ENCODE data around the gene KMT5B.
A peak's percentile ranks its signal among the peaks of the same experiment; 100 is the strongest.

The KMT5B gene

DNA sequence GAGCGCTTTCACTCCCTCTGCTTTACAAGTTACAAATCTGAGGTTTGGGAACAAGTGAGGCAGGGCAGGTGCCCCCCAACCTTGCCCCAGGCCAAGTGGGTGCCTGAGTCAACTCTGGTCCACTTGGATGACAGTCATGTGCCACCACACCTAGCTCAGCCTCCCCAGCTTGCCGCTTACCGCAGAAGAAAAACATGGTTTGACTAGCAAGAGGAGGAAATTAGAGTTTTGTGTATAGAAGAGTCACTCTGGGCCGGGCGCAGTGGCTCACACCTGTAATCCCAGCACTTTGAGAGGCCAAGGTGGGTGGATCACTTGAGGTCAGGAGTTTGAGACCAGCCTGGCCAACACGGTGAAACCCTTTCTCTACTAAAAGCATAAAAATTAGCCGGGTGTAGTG, 64.2 kb downstream of the KMT5B start:
- Histone ChIP-seq H3K27ac (ENCODE audit: low read depth in 2 of 2, low read length in 2 of 2) (peak overlapping the region in 1 of 2 donors; percentile 48), H3K27me3 (ENCODE audit: control insufficient read depth in 2 of 2, insufficient read depth in 2 of 2, low read length in 2 of 2) (no peaks in the 10 kb centered on the region), H3K36me3 (ENCODE audit: control insufficient read depth in 2 of 2, insufficient read depth in 2 of 2, low read length in 2 of 2) (no peaks in the 10 kb centered on the region), H3K4me1 (ENCODE audit: control insufficient read depth in 2 of 2, insufficient read depth in 2 of 2, low read length in 2 of 2) (peaks cover 31 to 42% of the 10 kb centered on the region in 2 donors), H3K4me3 (ENCODE audit: low read length in 2 of 2) (no peak overlapping the region), H3K9ac (ENCODE audit: low read depth in 1 of 2, low read length in 2 of 2) (peak overlapping the region in 1 of 2 donors; percentile 32), H3K9me3 (ENCODE audit: control insufficient read depth in 2 of 2, low read length in 2 of 2) (no peaks in the 10 kb centered on the region)

DNA sequence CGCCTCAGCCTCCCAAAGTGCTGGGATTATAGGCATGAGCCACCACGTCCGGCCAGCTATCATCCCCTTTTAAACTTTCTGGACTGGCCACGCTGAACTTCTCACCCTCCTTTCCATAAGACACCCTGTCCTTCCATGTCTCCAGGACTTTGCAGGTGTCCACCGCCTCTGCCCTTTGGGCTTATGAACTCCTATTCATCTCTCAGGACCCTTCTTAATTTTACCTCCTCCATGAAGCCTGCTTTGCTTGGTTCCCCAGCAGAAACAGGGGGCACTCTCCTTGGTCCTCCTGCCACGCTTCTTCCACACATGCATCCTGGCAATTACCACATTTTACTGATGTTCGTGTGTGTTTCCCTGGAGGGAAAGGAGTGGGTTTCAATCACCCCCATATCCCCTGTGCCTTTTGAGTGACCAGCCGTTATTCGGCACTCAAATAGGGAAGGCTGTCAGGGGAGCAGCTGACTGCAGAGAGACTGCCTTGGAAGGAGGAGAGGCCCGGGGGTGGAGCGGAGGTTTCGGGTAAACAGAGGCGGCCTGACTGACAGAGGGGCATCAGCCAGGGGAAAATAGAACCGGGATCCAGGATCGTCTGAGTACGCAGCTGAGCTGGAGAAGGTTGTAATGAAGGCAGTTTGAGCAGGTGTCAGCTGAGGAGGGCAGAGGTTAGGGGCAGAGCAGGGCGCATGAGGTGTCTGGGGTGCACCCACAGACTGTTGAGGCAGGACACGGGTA, 64.9 kb downstream of the KMT5B start:
- H3K36me3 ChIP-seq (ENCODE audit: control insufficient read depth in 2 of 2, insufficient read depth in 2 of 2, low read length in 2 of 2) = no peaks in the 10 kb centered on the region
- no peaks in the 10 kb centered on the region for H3K9me3 ChIP-seq (ENCODE audit: control insufficient read depth in 2 of 2, low read length in 2 of 2)
- H3K27me3 ChIP-seq (ENCODE audit: control insufficient read depth in 2 of 2, insufficient read depth in 2 of 2, low read length in 2 of 2) = no peaks in the 10 kb centered on the region
- peak overlapping the region in 1 of 2 donors; percentile 48 for H3K27ac ChIP-seq (ENCODE audit: low read depth in 2 of 2, low read length in 2 of 2)
- H3K9ac ChIP-seq (ENCODE audit: low read depth in 1 of 2, low read length in 2 of 2) = peak overlapping the region in 1 of 2 donors; percentile 32
- H3K4me1 ChIP-seq (ENCODE audit: control insufficient read depth in 2 of 2, insufficient read depth in 2 of 2, low read length in 2 of 2) = peaks cover 31 to 39% of the 10 kb centered on the region in 2 donors
- no peak overlapping the region for H3K4me3 ChIP-seq (ENCODE audit: low read length in 2 of 2)

DNA sequence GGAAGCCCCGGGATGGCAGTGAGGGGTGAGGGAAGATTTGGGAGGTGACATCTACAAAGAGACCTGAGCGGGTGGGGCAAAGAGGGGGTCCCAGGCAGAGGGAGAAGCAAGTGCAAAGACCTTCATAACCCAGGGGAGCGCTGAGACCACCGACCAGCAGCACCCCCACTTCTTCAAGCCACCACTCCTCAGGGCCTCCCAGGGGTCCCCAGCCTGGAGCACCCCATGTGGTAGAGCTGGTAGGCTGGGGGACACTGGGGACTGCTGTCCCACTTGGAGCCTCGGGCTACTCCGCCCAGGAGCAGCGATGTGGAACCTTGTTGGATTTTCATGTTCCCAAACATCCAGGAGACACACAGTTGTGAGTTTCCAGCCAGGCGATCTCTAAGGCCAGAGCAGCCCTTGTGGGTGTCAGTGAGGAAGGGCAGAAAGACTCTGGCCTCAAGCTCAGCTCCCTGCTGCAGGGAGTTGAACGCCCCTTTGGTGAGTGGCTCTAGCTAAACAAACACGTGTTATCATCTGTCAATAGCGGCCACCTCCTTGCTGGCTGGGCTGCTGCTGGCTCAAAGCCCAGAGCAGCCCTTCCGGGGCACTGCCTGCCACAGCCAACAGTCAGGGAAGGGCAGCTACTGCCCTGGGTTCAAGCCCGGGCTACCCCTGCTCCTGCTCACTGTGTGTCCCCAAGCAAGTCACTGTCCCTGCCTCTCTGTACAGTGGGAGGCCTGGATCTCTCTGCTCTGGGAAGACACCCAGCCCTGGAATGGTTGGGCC, 66.2 kb downstream of the KMT5B start:
- H3K9me3 ChIP-seq (ENCODE audit: control insufficient read depth in 2 of 2, low read length in 2 of 2) = no peaks in the 10 kb centered on the region
- peak overlapping the region; percentile 73 to 80 for H3K9ac ChIP-seq (ENCODE audit: low read depth in 1 of 2, low read length in 2 of 2)
- peak overlapping the region; percentile 96 to 98 for H3K27ac ChIP-seq (ENCODE audit: low read depth in 2 of 2, low read length in 2 of 2)
- peak overlapping the region in 1 of 2 donors; percentile 46 for H3K4me3 ChIP-seq (ENCODE audit: low read length in 2 of 2)
- H3K4me1 ChIP-seq (ENCODE audit: control insufficient read depth in 2 of 2, insufficient read depth in 2 of 2, low read length in 2 of 2) = peaks cover 31 to 39% of the 10 kb centered on the region in 2 donors
- H3K27me3 ChIP-seq (ENCODE audit: control insufficient read depth in 2 of 2, insufficient read depth in 2 of 2, low read length in 2 of 2) = no peaks in the 10 kb centered on the region
- no peaks in the 10 kb centered on the region for H3K36me3 ChIP-seq (ENCODE audit: control insufficient read depth in 2 of 2, insufficient read depth in 2 of 2, low read length in 2 of 2)

DNA sequence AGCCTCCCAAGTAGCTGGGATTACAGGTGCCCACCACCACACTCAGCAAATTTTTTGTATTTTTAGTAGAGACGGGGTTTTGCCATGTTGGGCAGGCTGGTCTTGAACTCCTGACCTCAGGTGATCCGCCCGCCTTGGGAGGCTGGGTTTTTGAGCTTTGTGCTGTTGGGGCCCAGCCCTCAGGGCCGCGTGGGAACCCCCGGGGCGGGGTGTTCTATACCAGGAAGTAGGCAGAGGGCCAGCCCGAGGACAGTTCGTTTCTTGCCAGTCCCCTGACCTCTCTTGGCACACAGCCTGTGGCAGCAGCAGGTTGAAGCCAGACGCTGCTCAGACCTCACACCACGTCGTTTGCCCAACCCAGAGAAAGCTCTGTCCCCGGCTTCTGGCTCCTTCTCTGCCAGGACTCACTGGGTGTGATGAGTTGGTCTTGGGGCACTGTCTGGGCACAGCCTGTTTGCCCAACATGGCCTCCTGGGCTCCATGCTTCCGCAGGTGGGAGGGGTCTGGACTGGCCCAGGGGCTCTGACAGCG, 67.0 kb downstream of the KMT5B start:
- H3K27me3 ChIP-seq (ENCODE audit: control insufficient read depth in 2 of 2, insufficient read depth in 2 of 2, low read length in 2 of 2) = no peaks in the 10 kb centered on the region
- H3K9me3 ChIP-seq (ENCODE audit: control insufficient read depth in 2 of 2, low read length in 2 of 2) = no peaks in the 10 kb centered on the region
- peak overlapping the region; percentile 73 to 80 for H3K9ac ChIP-seq (ENCODE audit: low read depth in 1 of 2, low read length in 2 of 2)
- H3K27ac ChIP-seq (ENCODE audit: low read depth in 2 of 2, low read length in 2 of 2) = peak overlapping the region; percentile 96 to 98
- peaks cover 31 to 39% of the 10 kb centered on the region in 2 donors for H3K4me1 ChIP-seq (ENCODE audit: control insufficient read depth in 2 of 2, insufficient read depth in 2 of 2, low read length in 2 of 2)
- H3K36me3 ChIP-seq (ENCODE audit: control insufficient read depth in 2 of 2, insufficient read depth in 2 of 2, low read length in 2 of 2) = no peaks in the 10 kb centered on the region
- peak overlapping the region in 1 of 2 donors; percentile 3 for H3K4me3 ChIP-seq (ENCODE audit: low read length in 2 of 2)

DNA sequence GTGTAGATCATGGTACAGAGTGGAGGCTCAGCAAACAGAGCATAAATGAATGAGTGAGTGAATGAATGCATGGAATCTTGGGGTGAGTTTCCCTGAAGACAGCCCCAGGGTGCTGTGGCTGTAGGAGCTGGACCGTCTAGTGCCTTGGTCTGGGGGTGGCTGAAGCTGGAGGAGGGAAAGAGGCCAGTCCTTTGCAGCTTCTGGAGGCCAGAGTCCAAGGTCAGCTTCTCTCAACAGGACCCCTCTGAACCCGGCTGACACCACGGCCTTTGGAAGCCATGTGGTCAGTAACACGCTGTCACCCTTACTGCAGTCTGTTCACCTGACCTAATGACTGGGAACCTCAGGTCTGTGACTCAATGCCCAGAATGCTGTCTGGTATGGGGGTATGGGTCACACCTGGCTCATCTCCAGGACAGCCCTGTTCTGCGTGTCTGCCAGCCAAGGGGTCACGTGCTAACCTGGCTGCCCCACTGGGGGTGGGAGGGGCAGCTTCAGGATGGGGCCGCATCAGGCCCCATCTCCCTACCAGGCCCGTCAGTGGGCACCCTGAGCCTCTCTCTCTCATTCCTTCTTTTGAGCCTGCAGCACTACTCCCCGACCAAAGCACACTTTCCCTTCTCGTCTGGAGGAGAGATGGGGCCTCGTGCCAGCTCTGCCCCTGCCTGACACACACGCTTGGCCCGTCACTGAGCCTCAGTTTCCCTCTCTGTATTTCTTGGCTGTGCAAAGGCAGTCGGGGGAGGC, 67.8 kb downstream of the KMT5B start:
- Histone ChIP-seq H3K27ac (ENCODE audit: low read depth in 2 of 2, low read length in 2 of 2) (peak overlapping the region; percentile 96 to 98), H3K4me3 (ENCODE audit: low read length in 2 of 2) (no peak overlapping the region), H3K9me3 (ENCODE audit: control insufficient read depth in 2 of 2, low read length in 2 of 2) (no peaks in the 10 kb centered on the region), H3K27me3 (ENCODE audit: control insufficient read depth in 2 of 2, insufficient read depth in 2 of 2, low read length in 2 of 2) (no peaks in the 10 kb centered on the region), H3K36me3 (ENCODE audit: control insufficient read depth in 2 of 2, insufficient read depth in 2 of 2, low read length in 2 of 2) (no peaks in the 10 kb centered on the region), H3K9ac (ENCODE audit: low read depth in 1 of 2, low read length in 2 of 2) (no peak overlapping the region), H3K4me1 (ENCODE audit: control insufficient read depth in 2 of 2, insufficient read depth in 2 of 2, low read length in 2 of 2) (peaks cover 31 to 38% of the 10 kb centered on the region in 2 donors)

DNA sequence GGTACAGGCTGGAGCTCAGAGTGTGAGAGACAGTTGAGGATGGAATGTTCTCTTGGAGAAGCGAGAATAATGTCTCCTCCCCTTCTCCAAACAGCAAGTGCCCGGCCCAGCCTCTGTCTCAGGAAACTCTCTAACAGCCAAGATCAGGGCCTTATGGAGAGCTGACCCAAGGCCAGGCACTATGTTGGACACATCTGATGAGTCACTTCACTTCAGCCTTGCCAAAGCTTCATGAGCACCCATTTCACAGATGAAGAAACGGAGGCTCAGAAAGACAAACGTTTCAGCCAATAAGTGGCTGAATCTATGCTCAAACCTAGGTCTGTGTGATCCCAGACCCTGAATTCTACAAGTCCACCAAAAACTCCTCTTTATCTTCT, 69.8 kb downstream of the KMT5B start:
- H3K36me3 ChIP-seq (ENCODE audit: control insufficient read depth in 2 of 2, insufficient read depth in 2 of 2, low read length in 2 of 2) = no peaks in the 10 kb centered on the region
- no peaks in the 10 kb centered on the region for H3K9me3 ChIP-seq (ENCODE audit: control insufficient read depth in 2 of 2, low read length in 2 of 2)
- no peak overlapping the region for H3K9ac ChIP-seq (ENCODE audit: low read depth in 1 of 2, low read length in 2 of 2)
- H3K27me3 ChIP-seq (ENCODE audit: control insufficient read depth in 2 of 2, insufficient read depth in 2 of 2, low read length in 2 of 2) = no peaks in the 10 kb centered on the region
- no peak overlapping the region for H3K27ac ChIP-seq (ENCODE audit: low read depth in 2 of 2, low read length in 2 of 2)
- no peak overlapping the region for H3K4me3 ChIP-seq (ENCODE audit: low read length in 2 of 2)
- peaks cover 20 to 24% of the 10 kb centered on the region in 2 donors for H3K4me1 ChIP-seq (ENCODE audit: control insufficient read depth in 2 of 2, insufficient read depth in 2 of 2, low read length in 2 of 2)

DNA sequence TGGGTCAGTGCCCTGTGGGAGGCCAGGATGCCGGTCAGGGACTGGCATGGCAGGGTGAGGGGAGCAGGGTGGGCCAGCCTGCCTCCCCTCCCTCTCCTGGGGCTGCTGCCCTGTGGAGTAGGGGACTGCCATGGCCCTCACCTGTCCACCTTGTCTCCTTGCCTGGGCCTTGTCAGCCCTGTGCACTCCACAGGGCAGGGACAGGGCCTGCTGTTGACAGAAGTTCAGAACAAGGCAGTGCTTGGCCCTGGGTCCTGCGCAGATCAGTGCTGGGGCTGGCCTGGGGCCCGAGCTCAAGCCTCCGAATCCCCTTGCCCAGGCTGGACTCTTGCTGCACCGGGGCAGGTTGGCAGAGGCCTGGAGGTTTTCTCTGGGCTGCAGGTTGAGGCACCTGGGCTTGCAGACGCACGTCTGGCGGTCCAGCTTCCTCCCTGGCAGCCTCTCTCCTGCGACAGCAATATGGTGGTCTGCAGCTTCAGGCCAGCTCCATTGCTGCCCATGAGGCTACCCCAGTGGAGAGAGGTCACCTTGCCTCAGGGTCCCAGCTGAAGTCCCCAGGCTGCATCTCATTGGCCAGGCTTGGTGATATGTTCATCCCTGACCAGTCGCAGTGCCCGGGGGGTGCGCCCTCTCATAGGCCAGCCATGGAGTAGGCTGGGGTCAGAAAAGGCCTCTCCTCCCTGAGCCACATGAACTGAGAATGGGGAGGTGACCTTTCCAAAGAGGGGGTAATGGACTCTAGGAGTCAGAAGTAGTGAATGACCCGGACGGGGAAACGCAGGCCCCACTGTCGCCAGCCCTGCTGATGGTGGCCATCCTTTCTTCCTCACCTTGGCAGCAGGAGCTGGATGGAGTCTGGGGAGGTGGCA, 70.4 kb downstream of the KMT5B start:
- Histone ChIP-seq H3K9ac (ENCODE audit: low read depth in 1 of 2, low read length in 2 of 2) (no peak overlapping the region), H3K36me3 (ENCODE audit: control insufficient read depth in 2 of 2, insufficient read depth in 2 of 2, low read length in 2 of 2) (no peaks in the 10 kb centered on the region), H3K4me1 (ENCODE audit: control insufficient read depth in 2 of 2, insufficient read depth in 2 of 2, low read length in 2 of 2) (peaks cover 20 to 28% of the 10 kb centered on the region in 2 donors), H3K9me3 (ENCODE audit: control insufficient read depth in 2 of 2, low read length in 2 of 2) (no peaks in the 10 kb centered on the region), H3K4me3 (ENCODE audit: low read length in 2 of 2) (no peak overlapping the region), H3K27me3 (ENCODE audit: control insufficient read depth in 2 of 2, insufficient read depth in 2 of 2, low read length in 2 of 2) (no peaks in the 10 kb centered on the region), H3K27ac (ENCODE audit: low read depth in 2 of 2, low read length in 2 of 2) (peak overlapping the region in 1 of 2 donors; percentile 18)

DNA sequence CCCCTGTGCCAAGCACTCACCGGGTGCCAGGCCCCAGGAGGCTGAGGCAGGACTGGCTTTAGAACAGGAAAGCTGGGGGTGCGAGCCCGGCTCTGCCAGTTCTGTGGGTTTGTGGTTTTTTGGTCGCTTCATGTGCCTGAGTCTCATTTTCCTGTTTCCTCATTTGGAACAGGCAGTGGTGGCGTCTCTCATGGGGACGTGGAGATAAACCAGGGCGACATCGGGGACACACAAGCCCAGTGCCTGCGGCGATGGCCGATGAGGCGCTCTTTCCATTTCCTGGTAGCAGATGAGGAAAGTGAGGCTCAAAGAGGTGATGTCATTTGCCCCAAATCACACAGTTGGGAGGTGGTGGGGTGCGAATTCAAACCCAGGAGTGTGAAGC, 71.1 kb downstream of the KMT5B start:
- Histone ChIP-seq H3K27ac (ENCODE audit: low read depth in 2 of 2, low read length in 2 of 2) (peak overlapping the region in 1 of 2 donors; percentile 18), H3K27me3 (ENCODE audit: control insufficient read depth in 2 of 2, insufficient read depth in 2 of 2, low read length in 2 of 2) (no peaks in the 10 kb centered on the region), H3K36me3 (ENCODE audit: control insufficient read depth in 2 of 2, insufficient read depth in 2 of 2, low read length in 2 of 2) (no peaks in the 10 kb centered on the region), H3K4me3 (ENCODE audit: low read length in 2 of 2) (no peak overlapping the region), H3K4me1 (ENCODE audit: control insufficient read depth in 2 of 2, insufficient read depth in 2 of 2, low read length in 2 of 2) (peaks cover 14 to 21% of the 10 kb centered on the region in 2 donors), H3K9me3 (ENCODE audit: control insufficient read depth in 2 of 2, low read length in 2 of 2) (no peaks in the 10 kb centered on the region), H3K9ac (ENCODE audit: low read depth in 1 of 2, low read length in 2 of 2) (no peak overlapping the region)

DNA sequence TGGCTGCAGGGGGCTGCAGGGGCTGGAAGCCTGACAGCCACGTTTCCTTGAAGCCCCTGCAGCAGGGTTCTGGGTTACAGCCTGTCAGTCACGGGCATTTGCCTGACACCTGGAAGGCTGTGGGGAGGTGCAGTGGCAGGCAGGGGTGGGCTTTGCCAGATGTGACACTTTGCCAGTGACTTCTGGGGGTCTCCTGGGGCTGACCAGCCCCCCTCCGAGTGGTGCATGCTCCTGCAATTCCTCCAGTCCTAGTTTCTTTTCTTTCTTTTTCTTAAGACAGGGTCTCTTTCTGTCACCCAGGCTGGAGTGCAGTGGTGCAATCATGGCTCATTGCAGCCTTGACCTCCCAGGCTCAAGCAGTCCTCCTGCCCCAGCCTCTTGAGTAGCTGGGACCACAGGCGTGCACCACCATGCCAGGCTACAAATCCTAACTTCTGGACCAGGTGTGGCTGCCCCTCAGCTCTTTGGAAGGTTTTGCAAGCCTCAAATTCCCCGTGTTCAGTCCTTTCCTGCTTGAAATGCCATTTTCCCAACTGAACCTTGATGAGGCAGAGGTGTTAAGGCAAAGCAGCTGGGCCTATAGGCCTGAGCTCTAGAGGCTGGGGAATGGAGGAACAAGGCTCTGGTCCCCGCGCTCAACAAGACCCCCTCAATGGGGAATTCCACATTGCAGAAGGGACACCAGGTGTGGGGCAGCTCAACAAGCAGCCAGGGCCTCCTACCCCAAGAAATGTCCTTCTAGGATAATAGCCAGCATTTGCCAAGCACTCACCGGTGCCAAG, 71.7 kb downstream of the KMT5B start:
- no peaks in the 10 kb centered on the region for H3K9me3 ChIP-seq (ENCODE audit: control insufficient read depth in 2 of 2, low read length in 2 of 2)
- H3K4me3 ChIP-seq (ENCODE audit: low read length in 2 of 2) = no peak overlapping the region
- H3K27me3 ChIP-seq (ENCODE audit: control insufficient read depth in 2 of 2, insufficient read depth in 2 of 2, low read length in 2 of 2) = no peaks in the 10 kb centered on the region
- H3K27ac ChIP-seq (ENCODE audit: low read depth in 2 of 2, low read length in 2 of 2) = no peak overlapping the region
- H3K36me3 ChIP-seq (ENCODE audit: control insufficient read depth in 2 of 2, insufficient read depth in 2 of 2, low read length in 2 of 2) = no peaks in the 10 kb centered on the region
- H3K9ac ChIP-seq (ENCODE audit: low read depth in 1 of 2, low read length in 2 of 2) = no peak overlapping the region
- peaks cover 9 to 16% of the 10 kb centered on the region in 2 donors for H3K4me1 ChIP-seq (ENCODE audit: control insufficient read depth in 2 of 2, insufficient read depth in 2 of 2, low read length in 2 of 2)
